GM20431 (cell line): Measurements from ENCODE around the gene STEEP1.
"Not testable (repeated sequence)": the region's sequence is repeated elsewhere in the genome, so short reads cannot be mapped to it uniquely, and the experiment has no call there.

Source experiments
- in situ Hi-C: fragments of 300-500 bp; cut with MseI, MboI; formaldehyde crosslinking; loops from one replicate; pipeline ENCODE4 v1.15.0; 2020; ENCODE audit warnings: low sequenced_read_pairs; ENCODE audit not compliant: unreplicated experiment

STEEP1 gene

GRCh38 chrX:119493851-119494495 is 71.2 kb downstream of the STEEP1 start:
- in situ Hi-C loops: not testable (repeated sequence)

GRCh38 chrX:119492463-119492862 is 72.7 kb downstream of the STEEP1 start:
- in situ Hi-C loops: no loop called here

GRCh38 chrX:119489212-119490074 is 75.8 kb downstream of the STEEP1 start:
- in situ Hi-C loops: no loop called here

- in situ Hi-C loops: no loop called here
These were observed 76.5 kb downstream of the STEEP1 start for GRCh38 chrX:119488749-119489148.
